Left renal cortex interstitium (tissue), 4 donors: Measurements from ENCODE around the gene RABL3. TPM values are rescaled to one million over a fixed set of nuclear protein-coding genes. Genes with fewer than 3 reads are reported as not detected.
"Not testable (repeated sequence)": the region's sequence is repeated elsewhere in the genome, so short reads cannot be mapped to it uniquely, and the experiment has no call there.

Source experiments
- DNase-seq, 4 donors: peaks; one replicate each; pipeline ENCODE4 v3.0.0-alpha.2; 2013; ENCODE audit warnings: low read depth in 4 of 4, low spot score in 2 of 4, missing footprints in 1 of 4
- polyA plus RNA-seq, 4 donors: library from polyadenylated mRNA; unstranded; fragments of 120-200 nt; gene quantifications; one replicate each; pipeline ENCODE4 v1.2.1, GENCODE V29; 2013; ENCODE audit not compliant: insufficient read length in 4 of 4

The RABL3 gene
- polyA plus RNA-seq, 4 donors: 21.9 to 31.5 (median 29.8) TPM

DNA sequence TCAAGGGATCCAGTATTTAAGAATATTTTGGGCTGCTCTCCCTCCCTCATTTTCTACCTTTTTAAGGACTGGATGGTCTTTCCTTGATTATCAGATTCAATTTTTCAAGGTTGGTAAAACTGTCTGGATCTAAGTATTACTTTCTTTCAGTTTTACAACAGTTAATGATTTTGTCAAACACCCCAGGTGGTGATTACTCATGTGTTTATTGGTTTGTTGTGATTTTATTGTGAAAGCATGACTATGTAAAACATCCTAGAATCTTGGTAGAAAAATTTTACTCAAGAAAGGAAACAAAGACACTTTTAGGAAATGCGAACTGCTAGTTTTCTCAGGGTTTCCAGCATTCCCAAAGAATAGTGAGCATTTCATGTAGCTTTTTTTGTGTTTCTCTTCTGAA lies 7.5 kb upstream of the RABL3 start:
- no peak for DNase-seq

DNA sequence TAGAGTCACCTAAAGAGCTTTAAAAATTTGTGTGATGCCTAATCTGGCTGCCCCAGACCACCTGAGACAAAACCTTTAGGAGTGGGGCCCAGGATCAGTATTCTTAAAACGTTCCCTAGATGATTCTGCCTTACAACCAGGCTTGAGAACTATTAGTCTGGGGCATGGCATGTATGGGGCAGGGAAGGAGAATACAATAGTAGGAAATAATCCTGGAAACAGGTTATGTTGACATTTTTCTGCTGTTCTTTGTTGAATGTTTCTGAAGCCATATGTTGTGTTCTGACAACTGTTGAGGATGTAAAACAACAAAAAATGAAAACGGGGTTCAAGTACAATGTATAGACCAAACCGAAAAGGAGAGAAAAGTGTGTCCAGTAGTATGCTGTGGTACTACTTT lies 3.1 kb upstream of the RABL3 start:
- DNase-seq: no peak

DNA sequence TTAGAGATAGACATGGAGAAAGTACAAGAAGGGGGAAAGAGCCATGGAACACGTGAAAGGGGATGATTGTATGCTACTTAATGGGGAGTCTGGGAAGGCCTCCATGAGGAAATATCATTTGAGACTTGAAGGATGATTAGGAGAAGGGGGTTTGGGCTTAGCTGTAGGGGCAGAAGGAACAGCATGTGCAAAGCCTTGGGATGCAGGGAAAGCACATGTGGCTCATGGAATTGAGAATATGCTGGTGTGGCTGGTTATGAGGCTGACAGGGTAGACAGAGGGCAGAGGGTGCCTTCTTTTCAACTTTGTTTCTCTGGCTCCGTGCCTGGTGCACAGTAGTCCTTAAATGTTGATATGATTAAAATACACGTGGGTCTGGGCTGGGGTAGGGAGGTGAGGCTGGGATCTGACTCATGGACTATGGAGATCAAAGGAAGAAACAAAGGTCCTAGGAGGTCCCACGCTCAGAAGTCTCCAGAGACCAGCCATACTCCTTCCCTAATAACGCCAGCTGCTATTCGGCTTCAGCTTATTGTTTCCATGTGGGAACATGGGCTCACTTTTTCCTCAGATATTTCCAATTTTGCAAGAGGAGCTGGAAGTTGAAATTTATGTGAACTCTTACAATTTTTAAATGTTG lies 1.4 kb upstream of the RABL3 start:
- DNase-seq: no peak

DNA sequence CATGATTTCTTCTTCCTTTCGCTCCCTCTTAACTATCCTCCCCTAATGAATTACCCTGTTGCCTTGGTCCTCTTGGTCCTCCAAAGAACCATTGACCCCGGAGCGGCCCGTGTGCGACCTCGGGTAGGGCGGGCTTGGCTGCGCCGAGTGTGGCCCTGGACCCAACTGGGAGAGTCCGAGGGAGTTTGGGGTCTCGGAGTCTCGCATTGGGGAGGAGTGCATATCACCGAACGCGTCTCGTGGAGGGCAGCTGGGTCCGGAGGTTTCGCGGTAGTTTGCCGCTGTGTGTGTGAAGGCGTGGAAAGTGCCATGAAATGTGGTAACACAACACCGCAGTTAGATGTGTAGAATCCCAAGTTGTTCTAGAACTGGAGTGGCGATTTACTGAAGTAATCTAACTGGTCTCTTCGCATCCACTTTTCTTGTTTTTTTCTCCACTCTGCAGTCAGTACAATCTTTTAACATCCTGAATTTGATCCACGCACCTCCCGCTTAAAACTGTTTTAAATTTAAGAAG lies 591 bp upstream of the RABL3 start:
- peak in 1 of 4 donors; percentile 28 for DNase-seq

DNA sequence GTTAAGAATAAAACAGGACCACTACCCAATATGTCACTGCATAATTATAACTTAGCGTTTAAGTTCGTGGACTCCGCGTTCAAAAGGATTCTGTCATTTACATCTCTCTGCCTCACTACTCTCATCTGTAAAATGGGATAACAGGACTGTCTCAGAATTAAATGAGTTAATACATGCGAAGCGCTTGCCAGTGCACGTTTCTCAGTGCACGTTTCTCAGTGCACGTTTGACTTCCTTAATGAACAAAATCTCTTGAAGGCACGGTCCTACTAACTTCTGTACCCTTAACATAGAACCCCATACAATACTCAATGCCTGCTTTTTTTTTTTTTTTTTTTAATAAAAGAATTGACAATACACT lies 499 bp downstream of the RABL3 start:
- peak in 1 of 4 donors; percentile 34 for DNase-seq

DNA sequence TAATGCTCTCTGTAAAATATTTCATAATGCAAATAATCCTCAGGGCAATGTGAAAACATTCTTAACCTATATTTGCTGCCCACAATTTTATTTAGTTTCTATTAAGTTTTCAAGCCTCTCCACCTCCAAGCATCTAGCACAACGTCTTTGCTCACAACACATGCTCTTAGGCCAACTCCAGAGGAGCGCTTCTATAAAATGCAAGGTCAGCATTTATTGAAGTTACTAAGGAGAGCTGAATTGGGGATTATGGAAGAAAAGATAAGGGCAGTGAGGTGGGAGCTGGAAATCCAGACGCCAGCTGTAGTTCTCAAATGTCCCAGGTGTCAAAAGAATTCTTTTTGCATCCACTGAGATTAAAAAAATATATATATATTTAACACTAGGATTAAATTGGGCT lies 996 bp downstream of the RABL3 start:
- DNase-seq: no peak

DNA sequence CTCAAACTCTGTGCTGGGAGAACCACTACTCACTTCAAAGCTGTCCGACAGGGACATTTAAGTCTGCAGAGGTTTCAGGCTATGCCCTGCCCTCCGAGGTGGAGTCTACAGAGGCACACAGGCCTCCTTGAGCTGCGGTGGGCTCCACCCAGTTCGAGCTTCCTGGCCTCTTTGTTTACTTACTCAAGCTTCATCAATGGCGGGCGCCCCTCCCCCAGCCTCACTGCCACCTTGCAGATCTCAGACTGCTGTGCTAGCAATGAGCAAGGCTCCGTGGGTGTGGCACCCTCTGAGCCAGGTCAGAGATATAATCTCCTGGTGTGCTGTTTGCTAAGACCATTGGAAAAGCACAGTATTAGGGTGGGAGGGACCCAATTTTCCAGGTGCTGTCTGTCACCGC lies 4.3 kb downstream of the RABL3 start:
- not testable (repeated sequence) for DNase-seq

DNA sequence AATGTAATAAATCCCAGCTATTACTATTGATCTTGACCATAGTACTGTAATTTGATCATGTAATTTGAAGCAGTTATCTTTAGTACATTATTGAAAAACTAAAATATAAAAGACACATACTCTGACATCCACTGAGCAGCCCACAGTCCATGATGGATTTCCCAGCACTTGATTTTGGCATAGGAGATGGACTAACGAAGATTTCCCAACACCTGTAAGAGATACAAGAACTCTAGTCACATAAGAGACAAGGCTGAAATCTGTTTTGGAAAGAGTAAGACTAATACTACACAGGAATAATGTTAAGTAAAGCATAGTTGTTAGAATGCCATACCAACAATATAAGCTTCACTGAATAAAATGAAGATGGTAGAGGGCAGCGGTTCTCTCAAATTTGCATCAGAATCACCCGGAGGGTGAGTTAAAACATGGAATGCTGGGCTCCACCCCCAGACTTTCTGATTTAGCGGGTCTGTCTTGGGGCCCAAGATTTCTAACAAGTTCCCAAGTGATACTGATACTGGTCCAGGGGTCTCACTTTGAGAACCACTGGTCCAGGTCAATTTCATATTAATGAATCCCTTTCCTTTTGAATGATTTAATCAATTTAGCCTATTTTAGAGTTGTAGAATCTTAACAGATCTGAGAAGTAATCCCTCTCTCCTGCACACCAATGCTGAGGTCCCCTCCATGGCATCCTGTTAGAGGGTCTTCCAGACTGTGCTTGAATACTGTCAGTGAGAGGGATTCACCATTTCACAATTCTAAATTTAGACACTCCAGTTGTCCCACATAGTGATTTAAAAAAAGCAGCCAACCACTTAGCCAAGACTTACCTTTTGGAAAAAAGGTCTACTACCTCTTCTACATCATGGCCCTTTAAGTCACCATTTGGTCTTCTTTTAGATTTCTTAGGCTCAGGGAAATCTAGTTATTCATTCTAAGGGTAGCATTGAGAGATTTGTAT lies 11.5 kb downstream of the RABL3 start:
- no peak for DNase-seq

DNA sequence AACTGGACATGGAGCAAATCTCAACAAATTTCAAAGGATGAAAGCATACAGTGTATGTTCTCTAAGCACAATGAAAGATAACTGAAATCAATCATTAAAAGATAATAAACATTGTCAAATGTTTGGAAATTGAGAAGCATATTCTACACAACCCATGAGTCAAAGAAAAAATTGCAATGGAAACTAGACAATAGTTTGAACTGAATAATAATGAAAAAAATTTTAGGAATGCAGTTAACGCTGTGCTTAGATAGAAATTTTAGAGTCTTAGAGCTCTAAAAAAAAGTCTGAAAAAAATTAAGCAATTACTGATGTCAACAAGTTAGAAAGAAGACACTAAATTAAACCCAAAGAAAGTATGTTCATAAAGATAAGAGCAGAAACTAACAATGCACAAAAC lies 15.5 kb downstream of the RABL3 start:
- DNase-seq: no peak

DNA sequence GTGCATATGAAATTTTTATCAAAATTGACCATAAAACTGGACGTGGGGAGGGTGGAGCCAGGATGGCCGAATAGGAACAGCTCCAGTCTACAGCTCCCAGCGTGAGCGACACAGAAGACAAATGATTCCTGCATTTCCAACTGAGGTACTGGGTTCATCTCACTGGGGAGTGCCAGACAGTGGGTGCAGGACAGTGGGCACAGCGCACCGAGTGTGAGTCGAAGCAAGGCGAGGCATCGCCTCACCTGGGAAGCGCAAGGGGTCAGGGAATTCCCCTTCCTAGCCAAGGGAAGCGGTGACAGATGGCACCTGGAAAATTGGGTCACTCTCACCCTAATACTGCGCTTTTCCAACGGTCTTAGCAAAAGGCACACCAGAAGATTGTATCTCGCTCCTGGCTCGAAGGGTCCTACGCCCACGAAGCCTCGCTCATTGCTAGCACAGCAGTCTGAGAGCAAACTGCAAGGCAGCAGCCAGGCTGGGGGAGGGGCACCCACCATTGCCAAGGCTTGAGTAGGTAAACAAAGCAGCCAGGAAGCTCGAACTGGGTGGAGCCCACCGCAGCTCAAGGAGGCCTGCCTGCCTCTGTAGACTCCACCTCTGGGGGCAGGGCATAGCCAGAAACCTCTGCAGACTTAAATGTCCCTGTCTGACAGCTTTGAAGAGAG lies 23.0 kb downstream of the RABL3 start:
- not testable (repeated sequence) for DNase-seq

DNA sequence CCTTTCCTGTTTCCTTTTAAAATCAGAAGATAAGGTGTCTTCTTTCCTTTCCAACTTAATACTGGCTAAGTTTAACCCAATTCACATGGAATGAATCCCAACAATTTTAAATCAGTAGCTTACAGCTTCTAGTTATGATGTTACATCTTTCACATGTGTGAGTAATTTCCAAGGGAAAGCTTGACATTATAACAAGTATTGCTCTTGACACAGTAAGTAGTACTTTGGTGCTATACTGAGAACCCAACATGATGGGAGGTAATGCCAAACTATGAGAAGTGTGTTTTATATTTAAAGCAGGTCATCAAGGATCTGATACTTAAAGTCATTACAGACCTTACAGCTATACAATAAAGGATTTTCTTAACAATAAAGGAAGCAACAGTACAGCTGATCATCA lies 29.1 kb downstream of the RABL3 start:
- no peak for DNase-seq

DNA sequence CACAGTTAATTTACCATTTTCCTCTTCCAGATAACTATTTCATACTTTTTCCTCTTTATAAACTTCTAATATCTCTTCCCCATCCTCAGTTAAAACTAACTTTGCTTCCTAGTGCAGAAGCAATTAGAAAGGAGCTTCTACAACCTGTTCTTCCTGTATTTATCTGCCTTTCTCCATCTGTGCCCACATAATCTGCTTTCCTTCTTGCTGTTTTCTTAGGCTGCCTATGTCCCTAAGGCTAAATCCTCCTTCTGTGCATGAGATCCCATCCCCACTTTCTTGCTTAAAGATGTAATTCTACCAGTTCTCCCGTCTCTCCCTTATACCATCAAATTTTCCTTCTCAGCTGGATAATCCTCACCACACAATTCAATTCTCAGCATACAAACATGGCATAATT lies 31.9 kb downstream of the RABL3 start:
- DNase-seq: no peak

DNA sequence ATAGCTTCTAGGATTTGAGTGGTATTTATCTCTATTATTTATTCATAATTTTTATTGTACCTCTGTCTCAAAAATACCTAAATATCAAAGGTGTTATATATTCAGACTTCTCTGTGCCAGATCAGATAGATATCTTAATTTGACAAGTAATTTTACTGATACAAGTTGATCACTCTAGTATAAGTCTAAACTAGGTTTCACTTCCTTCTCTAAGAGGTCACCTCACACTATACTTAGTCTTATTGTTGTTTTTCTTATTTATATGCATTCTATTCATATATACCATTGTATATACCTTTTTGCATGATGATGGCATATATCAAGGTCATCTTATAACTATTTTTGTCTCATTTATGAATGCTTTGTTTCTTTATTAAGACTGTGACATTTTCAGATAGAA lies 33.9 kb downstream of the RABL3 start:
- no peak for DNase-seq

DNA sequence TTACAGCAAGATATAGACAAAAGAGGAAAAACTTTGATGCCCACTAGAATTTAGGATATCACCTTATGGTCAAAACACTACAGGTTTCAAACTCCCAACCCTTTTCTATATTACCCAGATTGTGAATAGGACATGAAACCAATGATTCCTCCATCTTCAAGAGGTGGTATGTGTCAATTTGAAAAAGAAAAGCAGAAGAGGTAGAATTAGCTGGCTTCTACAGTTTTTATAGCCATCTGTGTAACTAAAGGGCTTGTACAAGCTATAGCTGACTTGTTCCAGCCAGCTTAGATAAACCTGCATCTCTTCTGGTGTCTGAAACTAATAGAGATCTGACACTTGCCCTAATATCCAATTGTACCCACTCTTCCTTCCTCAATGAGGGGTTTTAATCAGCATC lies 35.4 kb downstream of the RABL3 start:
- DNase-seq: no peak

DNA sequence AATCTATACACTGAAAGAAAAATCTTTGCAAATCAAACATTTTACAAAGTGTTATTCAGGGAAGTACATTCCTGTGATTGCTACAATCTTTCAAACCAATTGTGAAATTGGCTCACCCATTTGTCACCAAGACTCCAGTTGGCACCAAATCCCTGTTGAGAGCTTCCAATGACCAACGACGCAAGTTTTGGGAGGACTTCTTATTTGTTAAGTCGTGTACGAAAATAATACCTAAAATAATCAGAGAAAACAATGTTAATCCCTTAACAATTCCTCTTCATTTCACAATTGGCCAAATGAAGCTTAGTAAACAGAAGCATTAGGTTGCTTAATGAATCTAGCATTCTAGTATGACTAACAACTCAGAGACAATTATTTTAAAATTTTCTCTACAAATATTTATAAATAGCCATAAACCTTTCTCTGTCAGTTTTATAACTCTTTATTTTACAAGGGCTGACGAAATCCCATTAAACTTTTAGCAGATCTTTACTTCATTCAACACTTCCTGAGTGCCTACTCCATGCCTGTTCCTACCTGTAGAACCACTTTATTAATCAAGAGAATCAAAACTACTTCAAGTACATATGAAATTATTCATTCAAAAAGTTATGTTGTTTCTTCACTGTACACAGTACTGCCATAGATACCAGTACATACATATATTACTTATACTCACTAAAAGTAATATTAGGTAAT lies 36.3 kb downstream of the RABL3 start:
- DNase-seq: no peak

DNA sequence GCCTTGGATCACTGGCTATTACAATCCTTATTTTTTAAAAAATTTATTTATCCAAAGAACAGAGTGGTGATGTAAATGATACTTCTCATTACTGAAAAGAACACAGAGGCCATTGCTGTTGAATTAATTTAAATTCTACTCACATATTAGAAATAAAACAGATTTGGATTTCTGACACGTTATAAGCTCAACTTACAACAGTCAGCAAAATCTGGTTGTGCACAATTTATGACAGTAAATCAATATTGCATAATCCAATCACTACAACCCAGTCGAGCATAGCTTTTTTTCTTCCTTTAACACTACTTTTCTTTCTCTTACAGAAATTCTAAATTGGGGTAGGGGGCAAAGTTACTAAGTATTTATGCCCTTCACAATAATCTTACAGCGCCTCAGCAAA lies 43.0 kb downstream of the RABL3 start:
- no peak for DNase-seq

DNA sequence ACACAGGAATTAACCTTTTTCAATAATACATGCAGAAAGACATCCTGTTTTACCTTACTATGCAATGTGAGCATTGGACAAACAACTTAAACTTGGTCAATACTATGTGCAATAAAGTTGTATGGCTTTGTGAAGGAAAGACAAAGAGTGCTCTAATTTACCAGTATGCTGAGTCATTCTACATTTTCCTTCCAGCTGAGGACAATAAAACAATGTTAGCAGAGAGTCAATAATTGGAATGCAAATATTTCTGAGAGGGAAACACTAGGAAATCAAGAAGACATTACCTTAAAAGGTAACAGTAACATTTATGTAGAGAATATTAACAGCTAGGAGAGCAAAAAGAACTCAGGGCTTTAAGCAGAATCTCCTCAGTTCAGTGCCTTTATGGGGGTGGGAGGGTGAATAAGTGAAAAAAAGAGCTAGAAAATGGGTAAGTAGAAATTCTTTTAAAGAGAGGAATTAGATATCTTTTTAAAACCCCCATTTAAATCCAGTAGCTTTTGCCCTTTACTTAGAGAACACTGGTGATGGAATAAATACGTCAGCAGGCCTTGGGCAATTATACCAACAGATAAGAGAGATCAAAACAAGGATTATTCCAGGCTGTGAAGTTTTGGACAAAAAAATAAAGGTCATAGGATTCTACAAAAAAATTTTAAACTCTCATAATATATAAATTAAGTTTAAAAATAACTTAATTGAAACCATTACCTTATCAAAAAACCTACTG lies 48.7 kb downstream of the RABL3 start:
- DNase-seq: no peak

DNA sequence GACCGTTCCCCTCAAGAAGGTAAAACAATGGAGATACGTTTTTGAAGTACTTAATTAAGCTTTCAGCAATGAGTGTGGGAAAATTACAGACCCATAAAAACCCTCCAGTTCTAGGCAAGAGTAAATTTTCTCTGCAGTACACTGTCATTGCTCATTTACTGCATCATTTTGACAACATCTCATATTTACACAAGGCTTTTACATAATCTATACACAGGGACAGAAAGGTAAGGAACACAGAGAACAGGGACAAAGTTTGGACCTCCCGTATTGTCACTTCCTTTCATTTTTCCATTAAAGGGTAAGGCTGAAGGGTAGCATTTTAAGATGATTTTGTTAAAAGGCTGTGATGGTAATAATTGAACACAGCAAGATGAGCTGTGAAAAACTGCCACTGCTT lies 52.9 kb downstream of the RABL3 start:
- DNase-seq: no peak

DNA sequence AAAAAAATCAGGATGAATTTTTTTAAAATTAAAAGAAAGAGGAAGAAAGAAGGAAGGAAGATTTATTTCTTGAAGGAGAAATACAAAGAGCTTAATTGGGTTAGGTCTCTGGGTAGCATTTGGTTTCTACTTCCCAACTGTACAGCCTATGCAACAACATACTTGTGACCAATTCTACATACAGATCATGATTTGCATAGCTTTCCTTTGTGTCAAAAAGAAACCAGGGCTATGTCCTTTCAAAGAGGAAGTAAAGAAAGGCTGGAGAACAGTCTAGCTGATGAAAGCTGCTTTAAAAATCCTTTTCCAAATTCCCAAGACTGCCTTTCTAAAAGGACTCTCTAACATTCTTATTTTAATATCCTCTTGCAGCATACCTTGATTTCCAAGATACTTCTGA lies 54.2 kb downstream of the RABL3 start:
- DNase-seq: no peak

DNA sequence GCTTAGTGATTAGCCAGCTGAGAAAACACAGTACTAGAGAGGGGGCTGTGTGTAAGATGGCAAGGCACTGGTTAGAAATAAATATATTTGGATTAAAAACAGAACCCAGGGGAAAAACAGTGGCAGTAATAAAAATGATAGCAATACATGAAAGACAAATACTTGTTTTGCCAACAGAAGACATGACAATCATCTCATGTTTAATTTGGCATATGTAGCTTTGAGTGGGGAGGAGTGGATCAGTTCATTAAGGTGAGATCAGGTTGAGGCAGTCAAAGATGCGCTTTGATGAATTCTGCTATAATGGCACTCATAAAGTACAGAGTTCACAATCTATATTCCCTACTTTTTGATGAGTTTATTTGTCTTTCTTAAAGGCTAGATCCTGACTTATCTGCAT lies 56.9 kb downstream of the RABL3 start:
- DNase-seq: no peak
